Activated CD8-positive, alpha-beta T cell treated with anti-CD3 and anti-CD28 coated beads, Interleukin-2, amount 10 ng/mL, durations not matched to agents 7 days and 5 days (primary cell): ENCODE measurements around the gene CEACAM16. TPM values are rescaled to one million over a fixed set of nuclear protein-coding genes. Genes with fewer than 3 reads are reported as not detected.
"Not testable (repeated sequence)": the region's sequence is repeated elsewhere in the genome, so short reads cannot be mapped to it uniquely, and the experiment has no call there.

Experiments used
- ATAC-seq: fragments of 150-1000 bp; cut with Tn5 transposase; one replicate; pipeline ENCODE4 v1.10.0; 2021; ENCODE audit warnings: moderate library complexity
- CTCF ChIA-PET: fragments of 350-600 bp; sonication (Branson Sonifier 250); formaldehyde crosslinking; loops from one replicate; lab custom pipeline; 2021; ENCODE audit warnings: antibody characterized with exemption; lab: Charles Lee
- POLR2A ChIA-PET: fragments of 350-600 bp; sonication (Branson Sonifier 250); formaldehyde crosslinking; loops from one replicate; lab custom pipeline; 2021; ENCODE audit warnings: antibody characterized with exemption; lab: Charles Lee
- DNase-seq: peaks from one replicate; pipeline ENCODE4 v3.0.0-alpha.2; 2020
- H3K27ac Mint-ChIP-seq: one replicate; pipeline ENCODE4 v1.8.0; 2021; ENCODE audit warnings: mild to moderate bottlenecking, mixed read lengths
- H3K27me3 Mint-ChIP-seq: one replicate; pipeline ENCODE4 v1.8.0; 2021; ENCODE audit warnings: low read depth, mixed read lengths
- H3K36me3 Mint-ChIP-seq: one replicate; pipeline ENCODE4 v1.8.0; 2021; ENCODE audit warnings: low read depth, mixed read lengths
- H3K4me1 Mint-ChIP-seq: one replicate; pipeline ENCODE4 v1.8.0; 2021; ENCODE audit warnings: low read depth, mixed read lengths
- H3K4me3 Mint-ChIP-seq: one replicate; pipeline ENCODE4 v1.8.0; 2021; ENCODE audit warnings: mild to moderate bottlenecking, mixed read lengths
- H3K9me3 Mint-ChIP-seq: one replicate; pipeline ENCODE4 v1.8.0; 2022; ENCODE audit warnings: mixed read lengths; ENCODE audit not compliant: insufficient read depth
- total RNA-seq, 2 experiments: library from RNA; stranded (reverse); gene quantifications; one replicate each; pipeline ENCODE4 v1.2.3, GENCODE V29; 2021

The CEACAM16 gene
- total RNA-seq, 2 experiments from 2014 or later = not detected

DNA sequence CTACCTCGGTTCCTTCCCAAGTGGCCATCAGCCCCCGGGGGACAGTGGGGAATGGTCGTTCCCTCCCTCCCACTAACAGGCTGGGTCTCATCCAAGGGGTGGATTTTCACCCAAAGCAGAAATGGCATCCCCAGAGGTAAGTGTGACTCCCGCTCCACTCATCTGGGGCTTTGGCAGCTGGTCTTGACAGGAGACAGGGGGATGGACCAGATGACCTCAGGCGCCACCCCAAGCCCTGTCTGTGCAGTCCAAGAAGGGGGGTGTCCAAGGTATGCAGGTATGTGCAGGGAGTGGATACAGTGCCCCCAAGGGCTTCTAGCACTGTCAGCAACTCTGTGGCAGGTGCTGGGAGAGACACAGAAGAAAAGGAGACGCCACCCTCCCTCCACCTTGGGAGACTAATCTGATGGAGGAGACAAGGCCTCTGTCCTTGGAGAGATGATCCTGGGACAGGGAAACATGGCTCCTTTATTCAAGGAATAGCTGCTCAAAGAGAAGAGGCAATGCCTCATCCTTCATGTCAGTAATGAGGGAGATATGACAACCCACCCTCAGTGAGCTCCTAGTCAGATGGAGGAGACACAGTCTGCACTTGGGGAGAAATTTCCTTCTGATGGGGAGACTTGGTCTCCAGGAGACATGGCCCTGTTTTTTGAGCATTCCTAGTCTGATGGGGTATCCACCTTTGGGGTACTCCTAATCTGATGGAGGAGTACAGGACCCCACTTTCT lies 7.7 kb downstream of the CEACAM16 start:
- Mint-ChIP-seq H3K9me3 (no peaks in the 10 kb centered on the region), H3K4me3 (no peak overlapping the region), H3K27me3 (peaks cover 7% of the 10 kb centered on the region), H3K27ac (no peak overlapping the region), H3K36me3 (no peaks in the 10 kb centered on the region), H3K4me1 (peaks cover 14% of the 10 kb centered on the region)
- ATAC-seq (no peak), DNase-seq (no peak)
- ChIA-PET POLR2A (no interaction called here), CTCF (interaction anchor here (0.8 to 3.7 kb wide), 2 partner anchors 17 to 18 kb away, joined by 3 to 12 read pairs; no protein-coding TSS in a partner anchor)

DNA sequence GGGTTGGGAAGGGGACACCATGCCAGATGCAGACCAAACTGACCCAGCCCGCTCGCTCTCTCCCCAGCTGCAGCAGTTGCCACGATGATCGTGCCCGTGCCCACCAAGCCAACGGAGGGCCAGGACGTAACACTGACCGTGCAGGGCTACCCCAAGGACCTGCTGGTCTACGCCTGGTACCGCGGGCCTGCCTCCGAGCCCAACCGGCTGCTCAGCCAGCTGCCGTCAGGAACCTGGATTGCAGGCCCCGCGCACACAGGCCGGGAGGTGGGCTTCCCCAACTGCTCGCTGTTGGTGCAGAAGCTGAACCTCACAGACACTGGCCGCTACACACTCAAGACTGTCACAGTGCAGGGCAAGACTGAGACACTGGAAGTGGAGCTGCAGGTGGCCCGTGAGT lies 8.8 kb downstream of the CEACAM16 start:
- Mint-ChIP-seq H3K36me3 (no peaks in the 10 kb centered on the region), H3K4me3 (no peak overlapping the region), H3K9me3 (no peaks in the 10 kb centered on the region), H3K4me1 (peaks cover 14% of the 10 kb centered on the region), H3K27me3 (peaks cover 7% of the 10 kb centered on the region), H3K27ac (no peak overlapping the region)
- CTCF ChIA-PET = interaction anchor here (3.7 kb wide), 1 partner anchor 16 kb away, joined by 12 read pairs; no protein-coding TSS in a partner anchor
- POLR2A ChIA-PET = no interaction called here
- DNase-seq = no peak
- no peak for ATAC-seq

DNA sequence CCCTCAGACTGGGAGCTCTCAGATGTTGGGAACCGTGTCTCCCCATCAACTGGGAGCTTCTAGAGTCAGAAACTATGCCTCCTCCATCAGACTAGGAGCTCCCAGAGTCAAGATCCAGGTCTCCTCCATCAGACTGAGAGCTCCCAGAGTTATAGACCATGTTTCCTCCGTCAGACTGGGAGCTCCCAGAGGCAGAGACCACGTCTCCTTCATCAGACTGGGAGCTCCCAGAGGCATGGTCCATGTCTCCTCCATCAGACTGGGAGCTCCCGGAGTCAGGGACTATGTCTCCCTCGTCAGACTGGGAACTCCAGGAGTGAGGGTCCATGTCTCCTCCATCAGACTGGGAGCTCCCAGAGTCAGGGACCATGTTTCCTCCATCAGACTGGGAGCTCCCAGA lies 10.0 kb downstream of the CEACAM16 start:
- DNase-seq = no peak
- no peak overlapping the region for H3K27ac Mint-ChIP-seq
- H3K36me3 Mint-ChIP-seq = no peaks in the 10 kb centered on the region
- no peak overlapping the region for H3K4me3 Mint-ChIP-seq
- H3K4me1 Mint-ChIP-seq = peaks cover 14% of the 10 kb centered on the region
- peaks cover 7% of the 10 kb centered on the region for H3K27me3 Mint-ChIP-seq
- ChIA-PET POLR2A (no interaction called here), CTCF (interaction anchor here (1.5 to 2.7 kb wide), 2 partner anchors 15 to 62 kb away, joined by 5 to 10 read pairs; no protein-coding TSS in a partner anchor)
- no peak for ATAC-seq
- H3K9me3 Mint-ChIP-seq = no peaks in the 10 kb centered on the region

DNA sequence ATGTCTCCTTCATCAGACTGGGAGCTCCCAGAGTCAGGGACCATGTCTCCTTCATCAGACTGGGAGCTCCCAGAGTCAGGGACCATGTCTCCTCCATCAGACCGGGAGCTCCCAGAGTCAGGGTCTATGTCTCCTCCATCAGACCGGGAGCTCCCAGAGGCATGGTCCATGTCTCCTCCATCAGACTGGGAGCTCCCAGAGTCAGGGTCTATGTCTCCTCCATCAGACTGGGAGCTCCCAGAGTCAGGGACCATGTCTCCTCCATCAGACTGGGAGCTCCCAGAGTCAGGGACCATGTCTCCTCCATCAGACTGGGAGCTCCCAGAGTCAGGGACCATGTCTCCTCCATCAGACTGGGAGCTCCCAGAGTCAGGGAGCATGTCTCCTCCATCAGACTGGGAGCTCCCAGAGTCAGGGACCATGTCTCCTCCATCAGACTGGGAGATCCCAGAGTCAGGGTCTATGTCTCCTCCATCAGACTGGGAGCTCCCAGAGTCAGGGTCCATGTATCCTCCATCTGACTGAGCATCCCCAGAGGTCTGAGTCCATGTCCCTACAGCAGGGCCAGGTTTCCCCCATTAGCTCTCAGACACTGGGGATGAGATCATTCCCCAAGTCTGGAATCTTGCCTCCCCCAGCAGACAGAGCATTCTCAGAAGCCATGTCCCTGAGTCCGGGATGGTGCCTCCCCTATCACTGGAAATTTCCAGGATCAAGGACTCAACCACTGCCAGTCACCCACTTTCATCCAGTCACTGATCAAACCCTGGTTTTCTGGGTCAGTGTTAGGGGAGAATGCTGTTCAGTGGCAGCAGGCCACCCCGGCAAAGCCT lies 10.7 kb downstream of the CEACAM16 start:
- CTCF ChIA-PET = interaction anchor here (1.5 to 2.7 kb wide), 2 partner anchors 14 to 61 kb away, joined by 5 to 10 read pairs; no protein-coding TSS in a partner anchor
- H3K27me3 Mint-ChIP-seq, H3K36me3 Mint-ChIP-seq, H3K9me3 Mint-ChIP-seq, H3K4me3 Mint-ChIP-seq, ATAC-seq, H3K27ac Mint-ChIP-seq, DNase-seq, POLR2A ChIA-PET: not testable (repeated sequence)
- peaks cover 14% of the 10 kb centered on the region for H3K4me1 Mint-ChIP-seq

DNA sequence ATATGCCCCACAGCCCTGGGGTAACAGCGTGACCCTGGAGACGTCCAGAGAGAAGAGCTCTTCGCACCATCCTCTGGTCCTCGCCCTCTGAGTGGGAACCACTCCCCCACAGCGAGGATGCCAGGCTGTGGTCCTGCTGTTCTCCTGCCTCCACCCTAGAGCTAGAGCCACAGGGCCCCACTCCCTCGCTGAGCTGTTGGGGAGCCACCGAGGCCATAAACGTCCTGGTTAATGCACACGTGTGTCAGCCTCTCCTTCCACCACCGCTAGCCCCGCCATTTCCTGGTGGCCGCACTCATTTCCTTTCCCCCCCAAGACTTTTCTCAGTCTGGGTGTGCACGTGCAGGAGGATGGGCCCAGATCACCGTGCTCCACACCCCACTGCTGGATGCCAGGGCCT lies 11.5 kb downstream of the CEACAM16 start:
- no peak for DNase-seq
- no peak for ATAC-seq
- Mint-ChIP-seq H3K27me3 (peaks cover under 1% of the 10 kb centered on the region), H3K27ac (no peak overlapping the region), H3K36me3 (no peaks in the 10 kb centered on the region), H3K4me1 (peaks cover 14% of the 10 kb centered on the region), H3K9me3 (peaks cover 14% of the 10 kb centered on the region), H3K4me3 (no peak overlapping the region)
- CTCF ChIA-PET = interaction anchor here (2.7 kb wide), 1 partner anchor 60 kb away, joined by 10 read pairs; no protein-coding TSS in a partner anchor
- POLR2A ChIA-PET = no interaction called here

DNA sequence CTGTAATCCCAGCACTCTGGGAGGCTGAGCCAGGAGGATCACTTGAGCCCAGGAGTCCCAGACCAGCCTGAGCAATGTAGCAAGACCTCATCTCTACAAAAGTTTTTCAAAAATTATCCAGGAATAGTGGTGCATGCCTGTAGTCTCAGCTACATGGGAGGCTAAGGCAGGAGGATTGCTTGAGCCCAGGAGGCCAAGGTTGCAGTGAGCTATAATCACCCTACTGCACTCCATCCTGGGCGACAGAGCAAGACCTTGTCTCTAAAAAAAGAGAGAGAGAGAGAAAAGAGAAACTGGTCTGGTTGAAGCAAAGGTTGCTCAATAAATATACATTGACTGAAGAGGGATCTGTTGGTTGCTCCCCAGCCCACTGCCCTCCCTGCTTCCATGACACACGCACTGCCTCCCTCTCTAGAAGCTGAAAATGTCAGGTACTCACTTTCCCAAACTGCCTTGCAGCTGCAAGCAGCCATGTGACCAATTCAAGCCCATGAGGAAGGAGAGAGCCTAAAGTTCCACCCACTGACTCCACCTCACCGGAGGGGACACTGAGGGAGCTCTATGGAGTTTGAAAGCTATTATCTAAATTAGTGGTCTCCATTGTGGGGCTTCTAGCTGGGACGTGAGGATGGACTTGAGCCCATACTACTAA lies 14.0 kb downstream of the CEACAM16 start:
- H3K4me3 Mint-ChIP-seq = no peak overlapping the region
- POLR2A ChIA-PET = no interaction called here
- no peak overlapping the region for H3K27ac Mint-ChIP-seq
- H3K36me3 Mint-ChIP-seq = no peaks in the 10 kb centered on the region
- H3K4me1 Mint-ChIP-seq = peaks cover 14% of the 10 kb centered on the region
- CTCF ChIA-PET = interaction anchor here (0.7 to 4.2 kb wide), 5 partner anchors 9 to 58 kb away, joined by 3 to 29 read pairs (median 3); no protein-coding TSS in a partner anchor
- peaks cover 22% of the 10 kb centered on the region for H3K9me3 Mint-ChIP-seq
- ATAC-seq (no peak), DNase-seq (no peak)
- H3K27me3 Mint-ChIP-seq = no peaks in the 10 kb centered on the region

DNA sequence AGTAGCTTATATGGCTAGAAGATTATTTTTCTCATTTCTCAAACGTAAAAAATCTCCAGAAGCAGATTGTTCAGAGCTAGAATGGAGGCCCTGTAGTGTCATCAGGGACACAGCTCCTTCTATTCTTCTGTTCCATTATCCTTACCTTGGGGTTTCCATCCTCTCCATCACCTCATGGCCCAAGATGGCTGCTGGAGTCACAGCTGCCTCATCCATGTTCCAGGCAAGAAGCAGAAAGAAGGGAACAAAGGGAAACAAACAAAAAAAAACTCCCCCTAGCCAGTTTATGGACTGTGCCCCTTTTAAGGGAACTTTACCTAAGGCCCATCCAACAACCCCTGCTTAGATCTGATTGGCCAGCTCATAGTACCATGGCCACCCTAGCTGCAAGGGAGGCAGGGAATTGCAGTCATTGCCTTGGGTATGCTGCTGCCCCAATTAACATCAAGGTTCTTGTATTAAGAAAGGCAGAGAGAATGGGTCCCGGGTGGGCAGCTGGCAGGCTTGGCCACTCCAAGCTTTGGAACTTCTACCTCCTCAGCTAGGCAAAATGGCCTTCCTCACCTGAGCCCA lies 15.7 kb downstream of the CEACAM16 start:
- ChIA-PET CTCF (interaction anchor here (1.2 to 4.2 kb wide), 4 partner anchors 10 to 69 kb away, joined by 4 to 29 read pairs (median 5); no protein-coding TSS in a partner anchor), POLR2A (no interaction called here)
- no peak for DNase-seq
- peaks cover 14% of the 10 kb centered on the region for H3K4me1 Mint-ChIP-seq
- ATAC-seq = no peak
- H3K9me3 Mint-ChIP-seq = peaks cover 22% of the 10 kb centered on the region
- H3K27ac Mint-ChIP-seq = no peak overlapping the region
- H3K36me3 Mint-ChIP-seq = no peaks in the 10 kb centered on the region
- no peak overlapping the region for H3K4me3 Mint-ChIP-seq
- H3K27me3 Mint-ChIP-seq = peaks cover 8% of the 10 kb centered on the region

DNA sequence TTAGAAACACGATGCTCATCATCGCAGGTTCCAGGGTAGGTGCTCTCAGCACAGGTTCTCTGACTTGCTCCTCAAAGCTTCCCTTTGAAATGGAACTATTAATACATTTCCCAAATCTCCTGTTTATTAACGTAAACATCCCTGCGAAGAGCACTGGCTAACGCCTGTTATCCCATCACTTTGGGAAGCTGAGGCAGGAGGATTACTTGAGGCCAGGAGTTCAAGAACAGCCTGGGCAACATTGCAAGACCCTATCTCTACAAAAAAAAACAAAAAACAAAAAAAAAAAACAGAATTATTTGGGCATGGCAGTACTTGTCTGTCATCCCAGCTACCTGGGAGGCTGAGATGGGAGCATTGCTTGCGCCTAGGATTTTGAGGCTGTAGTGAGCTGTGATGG lies 18.7 kb downstream of the CEACAM16 start:
- DNase-seq (no peak), ATAC-seq (no peak)
- Mint-ChIP-seq H3K4me3 (no peak overlapping the region), H3K9me3 (peaks cover 22% of the 10 kb centered on the region), H3K27ac (no peak overlapping the region), H3K27me3 (peaks cover 8% of the 10 kb centered on the region), H3K36me3 (no peaks in the 10 kb centered on the region), H3K4me1 (peaks cover 15% of the 10 kb centered on the region)
- CTCF ChIA-PET = interaction anchor here (1.5 kb wide), 1 partner anchor 53 kb away, joined by 7 read pairs; no protein-coding TSS in a partner anchor
- POLR2A ChIA-PET = no interaction called here

DNA sequence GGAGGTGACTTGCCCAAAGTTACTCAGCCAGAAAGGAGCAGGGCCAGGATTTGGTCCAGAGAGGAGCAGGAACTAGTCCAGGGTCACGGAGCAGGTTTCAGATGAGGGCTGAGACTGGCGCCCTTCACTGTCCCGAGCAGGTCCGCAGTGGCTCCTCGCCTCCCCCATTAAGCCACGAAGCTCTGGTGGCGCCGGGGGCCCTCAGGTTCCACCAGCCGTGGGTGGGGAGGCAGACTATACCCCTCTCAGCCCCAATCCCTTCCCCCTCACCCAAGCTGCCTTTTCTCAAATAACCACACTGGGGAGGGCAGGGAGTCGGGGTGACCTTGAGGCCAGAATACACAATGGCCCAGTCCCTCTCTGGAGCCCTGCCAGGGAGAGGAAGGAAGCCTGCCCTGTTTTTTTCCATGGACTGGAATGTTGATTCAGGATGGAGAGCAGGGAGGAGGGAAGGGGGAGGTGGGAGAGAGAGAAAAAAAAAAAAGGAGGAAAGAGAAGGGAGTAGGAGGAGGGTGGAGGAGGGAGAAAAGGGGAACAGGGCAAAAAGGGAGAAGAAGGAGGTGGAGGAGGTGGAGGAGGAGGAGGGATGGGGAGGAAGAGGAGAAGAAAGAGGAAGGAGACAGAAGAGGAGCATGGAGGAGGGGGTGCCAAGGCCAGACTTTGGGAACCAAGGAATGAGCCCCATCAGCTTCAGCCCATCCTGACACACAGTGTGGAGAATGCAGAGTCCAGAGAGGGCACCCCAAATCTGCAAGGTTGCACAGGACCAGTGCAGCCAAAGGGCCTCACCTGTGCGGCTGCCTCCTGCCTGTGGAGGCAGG lies 19.7 kb downstream of the CEACAM16 start:
- H3K36me3 Mint-ChIP-seq = no peaks in the 10 kb centered on the region
- H3K27ac Mint-ChIP-seq = no peak overlapping the region
- CTCF ChIA-PET = interaction anchor here (1.2 to 1.5 kb wide), 3 partner anchors 27 to 66 kb away, joined by 3 to 7 read pairs (median 3); no protein-coding TSS in a partner anchor
- DNase-seq (no peak), ATAC-seq (no peak)
- H3K9me3 Mint-ChIP-seq = peaks cover 22% of the 10 kb centered on the region
- peaks cover 8% of the 10 kb centered on the region for H3K27me3 Mint-ChIP-seq
- peaks cover 25% of the 10 kb centered on the region for H3K4me1 Mint-ChIP-seq
- no peak overlapping the region for H3K4me3 Mint-ChIP-seq
- POLR2A ChIA-PET = no interaction called here

DNA sequence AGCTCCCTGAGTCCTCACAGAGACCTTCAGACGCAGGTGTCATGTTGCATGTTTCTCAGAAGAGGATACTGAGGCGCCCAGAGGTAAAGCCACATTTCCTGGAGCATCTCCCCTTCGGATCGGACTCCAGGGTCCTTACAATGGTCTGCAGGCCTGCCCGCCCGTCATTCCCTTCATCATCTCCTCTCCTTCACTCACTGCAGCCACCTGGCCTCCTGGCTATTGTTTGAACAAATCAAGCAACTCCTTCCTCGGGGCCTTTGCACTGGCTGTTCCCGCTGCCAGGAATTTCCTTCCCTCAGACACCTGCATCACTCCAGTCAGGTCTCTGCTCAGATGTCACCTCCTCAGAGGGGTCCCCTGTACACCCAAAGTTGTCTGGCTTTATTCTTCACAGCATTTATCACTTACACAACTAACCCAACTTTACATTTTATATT lies 20.3 kb downstream of the CEACAM16 start:
- H3K4me1 Mint-ChIP-seq = peaks cover 32% of the 10 kb centered on the region
- H3K4me3 Mint-ChIP-seq = no peak overlapping the region
- H3K27ac Mint-ChIP-seq = no peak overlapping the region
- H3K9me3 Mint-ChIP-seq = peaks cover 19% of the 10 kb centered on the region
- peaks cover 8% of the 10 kb centered on the region for H3K27me3 Mint-ChIP-seq
- no peaks in the 10 kb centered on the region for H3K36me3 Mint-ChIP-seq
- DNase-seq = no peak
- ChIA-PET POLR2A (no interaction called here), CTCF (interaction anchor here (0.6 to 7.3 kb wide), 6 partner anchors 28 to 552 kb away, joined by 3 to 455 read pairs (median 5); partner anchors contain the start of gene CBLC)
- no peak for ATAC-seq
